GM12892 (cell line): Measurements from ENCODE around the gene ABLIM1.

ENCODE experiments used
- POLR2A ChIP-seq: IDR thresholded peaks from 2 replicates; pipeline ENCODE4 v1.6.1; 2011; ENCODE audit warnings: low read depth, low read length, control low read depth
- POLR2AphosphoS5 ChIP-seq: IDR thresholded peaks from 2 replicates; pipeline ENCODE4 v1.6.1; 2011; ENCODE audit warnings: low read depth, low read length, control low read depth
- TAF1 ChIP-seq: IDR thresholded peaks from 2 replicates; pipeline ENCODE4 v1.6.1; 2011; ENCODE audit warnings: low read depth, mild to moderate bottlenecking, control low read depth, low read length, borderline replicate concordance

- TF ChIP-seq POLR2A = no peak
- TF ChIP-seq TAF1 = no peak
- TF ChIP-seq POLR2AphosphoS5 = no peak
Measured at GRCh38 chr10:114473776-114474175, 184.3 kb downstream of the ABLIM1 start.
